ENCODE measurements around the gene GGT7. TPM values are rescaled to one million over a fixed set of nuclear protein-coding genes. Genes with fewer than 3 reads are reported as not detected.

Gene GGT7
- polyA plus RNA-seq, 1 donor from 2014 or later: 42.9 TPM

DNA sequence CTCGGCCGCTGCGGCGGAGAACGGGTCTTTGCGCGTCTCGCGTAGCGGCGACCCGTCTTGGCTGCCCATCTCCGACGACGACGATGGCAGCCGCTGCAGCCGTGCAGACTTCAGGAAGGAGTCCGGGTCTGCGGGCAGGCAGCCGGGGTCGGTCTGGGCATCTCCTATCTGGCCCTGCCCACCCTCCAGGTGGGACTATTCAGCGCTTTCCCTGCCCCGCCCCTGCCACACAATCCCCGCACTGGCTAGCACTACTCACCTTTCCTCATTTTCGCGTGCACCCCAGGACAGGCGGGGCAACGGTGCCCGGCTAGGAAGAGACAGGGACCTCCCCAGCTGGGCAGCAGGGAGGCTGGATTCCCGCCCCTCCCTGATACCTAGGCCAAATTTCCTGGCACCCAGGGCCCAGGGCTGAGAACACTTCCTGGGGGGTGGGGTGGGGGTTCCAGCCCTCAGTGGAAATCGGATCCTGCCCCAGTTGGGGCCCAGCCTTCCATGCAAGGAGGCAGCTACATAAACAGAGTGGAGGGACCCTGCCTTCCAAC is 9.2 kb downstream of the GGT7 start:
- H3K9me2 ChIP-seq (ENCODE audit: insufficient read depth, low read length): no peaks in the 10 kb centered on the region
- H3K4me2 ChIP-seq (ENCODE audit: low read length): no peak overlapping the region
- H3K4me3 ChIP-seq (ENCODE audit: low read length): no peak overlapping the region
- H3K36me3 ChIP-seq (ENCODE audit: insufficient read depth, low read length): peaks cover 6% of the 10 kb centered on the region
- H3K9me3 ChIP-seq (ENCODE audit: low read length): no peaks in the 10 kb centered on the region
- H4K20me1 ChIP-seq (ENCODE audit: insufficient read depth): no peaks in the 10 kb centered on the region
- H3K9ac ChIP-seq (ENCODE audit: low read length): no peak overlapping the region
- H3K79me2 ChIP-seq (replicated peaks; ENCODE audit: insufficient read depth, low read length): no peaks in the 10 kb centered on the region
- H3K27me3 ChIP-seq (ENCODE audit: insufficient read depth, low read depth, low read length): no peaks in the 10 kb centered on the region
- no peak for TF ChIP-seq SMC3 (conservative IDR thresholded peaks at IDR 0.05; ENCODE audit: poor library complexity)
- TF ChIP-seq EP300 (conservative IDR thresholded peaks at IDR 0.05; ENCODE audit: poor library complexity, severe bottlenecking): no peak
- no peak for TF ChIP-seq MXI1 (conservative IDR thresholded peaks at IDR 0.05; ENCODE audit: poor library complexity, severe bottlenecking)
- TF ChIP-seq, protein P1, sequence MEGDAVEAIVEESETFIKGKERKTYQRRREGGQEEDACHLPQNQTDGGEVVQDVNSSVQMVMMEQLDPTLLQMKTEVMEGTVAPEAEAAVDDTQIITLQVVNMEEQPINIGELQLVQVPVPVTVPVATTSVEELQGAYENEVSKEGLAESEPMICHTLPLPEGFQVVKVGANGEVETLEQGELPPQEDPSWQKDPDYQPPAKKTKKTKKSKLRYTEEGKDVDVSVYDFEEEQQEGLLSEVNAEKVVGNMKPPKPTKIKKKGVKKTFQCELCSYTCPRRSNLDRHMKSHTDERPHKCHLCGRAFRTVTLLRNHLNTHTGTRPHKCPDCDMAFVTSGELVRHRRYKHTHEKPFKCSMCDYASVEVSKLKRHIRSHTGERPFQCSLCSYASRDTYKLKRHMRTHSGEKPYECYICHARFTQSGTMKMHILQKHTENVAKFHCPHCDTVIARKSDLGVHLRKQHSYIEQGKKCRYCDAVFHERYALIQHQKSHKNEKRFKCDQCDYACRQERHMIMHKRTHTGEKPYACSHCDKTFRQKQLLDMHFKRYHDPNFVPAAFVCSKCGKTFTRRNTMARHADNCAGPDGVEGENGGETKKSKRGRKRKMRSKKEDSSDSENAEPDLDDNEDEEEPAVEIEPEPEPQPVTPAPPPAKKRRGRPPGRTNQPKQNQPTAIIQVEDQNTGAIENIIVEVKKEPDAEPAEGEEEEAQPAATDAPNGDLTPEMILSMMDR (IDR thresholded peaks at IDR 0.05; ENCODE audit: poor library complexity, severe bottlenecking): no peak
- TF ChIP-seq EZH2 (IDR thresholded peaks at IDR 0.05; ENCODE audit: borderline replicate concordance, insufficient read depth, low read length, poor library complexity, severe bottlenecking): no peak
- TF ChIP-seq, protein P2, sequence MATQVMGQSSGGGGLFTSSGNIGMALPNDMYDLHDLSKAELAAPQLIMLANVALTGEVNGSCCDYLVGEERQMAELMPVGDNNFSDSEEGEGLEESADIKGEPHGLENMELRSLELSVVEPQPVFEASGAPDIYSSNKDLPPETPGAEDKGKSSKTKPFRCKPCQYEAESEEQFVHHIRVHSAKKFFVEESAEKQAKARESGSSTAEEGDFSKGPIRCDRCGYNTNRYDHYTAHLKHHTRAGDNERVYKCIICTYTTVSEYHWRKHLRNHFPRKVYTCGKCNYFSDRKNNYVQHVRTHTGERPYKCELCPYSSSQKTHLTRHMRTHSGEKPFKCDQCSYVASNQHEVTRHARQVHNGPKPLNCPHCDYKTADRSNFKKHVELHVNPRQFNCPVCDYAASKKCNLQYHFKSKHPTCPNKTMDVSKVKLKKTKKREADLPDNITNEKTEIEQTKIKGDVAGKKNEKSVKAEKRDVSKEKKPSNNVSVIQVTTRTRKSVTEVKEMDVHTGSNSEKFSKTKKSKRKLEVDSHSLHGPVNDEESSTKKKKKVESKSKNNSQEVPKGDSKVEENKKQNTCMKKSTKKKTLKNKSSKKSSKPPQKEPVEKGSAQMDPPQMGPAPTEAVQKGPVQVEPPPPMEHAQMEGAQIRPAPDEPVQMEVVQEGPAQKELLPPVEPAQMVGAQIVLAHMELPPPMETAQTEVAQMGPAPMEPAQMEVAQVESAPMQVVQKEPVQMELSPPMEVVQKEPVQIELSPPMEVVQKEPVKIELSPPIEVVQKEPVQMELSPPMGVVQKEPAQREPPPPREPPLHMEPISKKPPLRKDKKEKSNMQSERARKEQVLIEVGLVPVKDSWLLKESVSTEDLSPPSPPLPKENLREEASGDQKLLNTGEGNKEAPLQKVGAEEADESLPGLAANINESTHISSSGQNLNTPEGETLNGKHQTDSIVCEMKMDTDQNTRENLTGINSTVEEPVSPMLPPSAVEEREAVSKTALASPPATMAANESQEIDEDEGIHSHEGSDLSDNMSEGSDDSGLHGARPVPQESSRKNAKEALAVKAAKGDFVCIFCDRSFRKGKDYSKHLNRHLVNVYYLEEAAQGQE (IDR thresholded peaks at IDR 0.05; ENCODE audit: borderline replicate concordance): no peak
- TF ChIP-seq POLR2AphosphoS5 (IDR thresholded peaks at IDR 0.05): no peak
- TF ChIP-seq TAF1 (IDR thresholded peaks at IDR 0.05; ENCODE audit: low read depth): no peak
- no peak for TF ChIP-seq RAD21 (conservative IDR thresholded peaks at IDR 0.05)
- H3F3A ChIP-seq (ENCODE audit: insufficient read depth, low read length, poor library complexity, severe bottlenecking): no peaks in the 10 kb centered on the region
- no peak overlapping the region for H2AFZ ChIP-seq (ENCODE audit: low read depth, low read length)
- no peak overlapping the region for H3K27ac ChIP-seq (ENCODE audit: low read length)

DNA sequence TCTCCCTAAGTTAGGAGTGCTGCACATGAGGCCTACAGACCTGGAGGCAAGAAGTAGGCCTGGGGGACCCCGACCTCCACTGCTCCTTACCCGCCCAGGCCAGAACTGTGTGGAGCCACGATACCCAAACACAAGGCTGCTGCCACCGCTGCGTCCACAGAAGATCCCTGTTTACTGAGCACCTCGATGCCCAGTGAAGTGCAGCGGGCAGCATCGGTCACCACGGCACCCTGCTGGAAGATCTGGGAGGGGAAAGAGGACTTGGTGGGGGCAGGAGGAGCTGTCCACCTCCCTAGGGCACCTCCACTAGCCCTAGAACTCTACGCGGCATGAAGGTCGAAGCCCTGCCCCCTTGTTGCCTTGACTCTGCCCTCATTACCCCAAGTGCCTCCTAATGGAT is 9.9 kb downstream of the GGT7 start:
- Histone ChIP-seq H3K9ac (ENCODE audit: low read length) (no peak overlapping the region), H3K27me3 (ENCODE audit: insufficient read depth, low read depth, low read length) (no peaks in the 10 kb centered on the region), H3K9me2 (ENCODE audit: insufficient read depth, low read length) (no peaks in the 10 kb centered on the region), H3K4me2 (ENCODE audit: low read length) (no peak overlapping the region), H3K27ac (ENCODE audit: low read length) (no peak overlapping the region), H4K20me1 (ENCODE audit: insufficient read depth) (no peaks in the 10 kb centered on the region), H3F3A (ENCODE audit: insufficient read depth, low read length, poor library complexity, severe bottlenecking) (no peaks in the 10 kb centered on the region), H3K4me3 (ENCODE audit: low read length) (no peak overlapping the region), H3K79me2 (replicated peaks; ENCODE audit: insufficient read depth, low read length) (no peaks in the 10 kb centered on the region), H3K36me3 (ENCODE audit: insufficient read depth, low read length) (peaks cover 6% of the 10 kb centered on the region), H3K9me3 (ENCODE audit: low read length) (no peaks in the 10 kb centered on the region), H2AFZ (ENCODE audit: low read depth, low read length) (no peak overlapping the region)
- TF ChIP-seq EP300 (conservative IDR thresholded peaks at IDR 0.05; ENCODE audit: poor library complexity, severe bottlenecking) (no peak), SMC3 (conservative IDR thresholded peaks at IDR 0.05; ENCODE audit: poor library complexity) (no peak), RAD21 (conservative IDR thresholded peaks at IDR 0.05) (no peak), EZH2 (IDR thresholded peaks at IDR 0.05; ENCODE audit: borderline replicate concordance, insufficient read depth, low read length, poor library complexity, severe bottlenecking) (no peak), POLR2AphosphoS5 (IDR thresholded peaks at IDR 0.05) (no peak), MXI1 (conservative IDR thresholded peaks at IDR 0.05; ENCODE audit: poor library complexity, severe bottlenecking) (no peak), TAF1 (IDR thresholded peaks at IDR 0.05; ENCODE audit: low read depth) (no peak)
- TF ChIP-seq, protein P1 (IDR thresholded peaks at IDR 0.05; ENCODE audit: poor library complexity, severe bottlenecking): no peak
- TF ChIP-seq, protein P2 (IDR thresholded peaks at IDR 0.05; ENCODE audit: borderline replicate concordance): no peak
